HCT116 (cell line): ENCODE measurements around the gene EIPR1. TPM values are rescaled to one million over a fixed set of nuclear protein-coding genes. Genes with fewer than 3 reads are reported as not detected.

Experiments used
- ATAC-seq: fragments of 200-7000 bp; cut with Tn5 transposase; 2 replicates; pipeline ENCODE4 v1.9.1; 2020; ENCODE audit warnings: mild to moderate bottlenecking, moderate library complexity
- BruUV-seq: library from RNA; stranded (reverse); fragments of 400-500 nt; replicated peaks from 2 replicates; lab custom pipeline; 2021; lab: Mats Ljungman, UMichigan
- CTCF ChIA-PET: fragments of 300-600 bp; sonication (Branson Sonifier 250); formaldehyde crosslinking; loops from one replicate; lab custom pipeline; 2021; ENCODE audit warnings: antibody characterized with exemption; lab: Charles Lee
- POLR2A ChIA-PET: fragments of 300-600, 350-600 bp; sonication (Branson Sonifier 250); formaldehyde crosslinking; loops from one replicate; lab custom pipeline; 2021; ENCODE audit warnings: antibody characterized with exemption; lab: Charles Lee
- RAD21 ChIA-PET, 2 experiments: fragments of 300-600 bp; sonication (Branson Sonifier 250); formaldehyde crosslinking; loops; one replicate each; lab custom pipeline; 2023; ENCODE audit warnings: low total read pairs in 2 of 2; ENCODE audit not compliant: uncharacterized antibody in 2 of 2, unreplicated experiment in 2 of 2, low non-redundant PET in 1 of 2; lab: Charles Lee
- DNase-seq: peaks from one replicate; pipeline ENCODE4 v3.0.0-alpha.2; 2010; ENCODE audit warnings: low read depth, low spot score
- H2AFZ ChIP-seq: fragments of 200-600 bp; shearing (Covaris generic), sonication (generic); 2 replicates; pipeline ENCODE4 v1.6.1; 2017; ENCODE audit warnings: low read depth, mixed run types, mixed read lengths, antibody characterized with exemption, low read length; ENCODE audit not compliant: poor library complexity, severe bottlenecking
- H3K27ac ChIP-seq: 2 replicates; pipeline ENCODE4 v1.5.1; 2012; ENCODE audit warnings: low read depth, low read length
- H3K27me3 ChIP-seq: fragments of 200-600 bp; sonication (generic); 2 replicates; pipeline ENCODE4 v1.6.1; 2016; ENCODE audit warnings: mixed run types, low read length, mixed read lengths; ENCODE audit not compliant: insufficient read depth
- H3K36me3 ChIP-seq, 2 experiments: fragments of 200-500 bp in 1 of 2; fragments of 200-600 bp in 1 of 2; sonication (Bioruptor generic) in 1 of 2; sonication (generic) in 1 of 2; 2 replicates each; pipeline versions ENCODE4 v1.5.1 to v1.6.1; 2014 to 2016; ENCODE audit warnings: low read length in 2 of 2, inconsistent platforms in 1 of 2, mixed read lengths in 1 of 2, mixed run types in 1 of 2; ENCODE audit not compliant: insufficient read depth in 2 of 2, control insufficient read depth in 1 of 2
- H3K4me1 ChIP-seq, 2 experiments: fragments of 200-600 bp in 1 of 2; sonication (generic) in 1 of 2; 2 replicates each; pipeline versions ENCODE4 v1.5.1 to v1.6.1; 2012 to 2017; ENCODE audit warnings: low read length in 2 of 2, inconsistent platforms in 1 of 2, mild to moderate bottlenecking in 1 of 2, mixed read lengths in 1 of 2, mixed run types in 1 of 2, moderate library complexity in 1 of 2; ENCODE audit not compliant: insufficient read depth in 2 of 2, control insufficient read depth in 1 of 2
- H3K4me2 ChIP-seq: fragments of 200-600 bp; sonication (generic); 2 replicates; pipeline ENCODE4 v1.6.1; 2017; ENCODE audit warnings: mixed run types, low read length, mixed read lengths
- H3K4me3 ChIP-seq, 2 experiments: fragments of 200-600 bp in 1 of 2; sonication (generic) in 1 of 2; replicated peaks in 1 of 2; 2 replicates each; pipeline ENCODE4 v1.5.1; 2011 to 2016; ENCODE audit warnings: low read length in 2 of 2, control low read depth in 1 of 2, low read depth in 1 of 2, mild to moderate bottlenecking in 1 of 2, mixed read lengths in 1 of 2, mixed run types in 1 of 2
- H3K79me2 ChIP-seq: fragments of 200-600 bp; sonication (generic); 2 replicates; pipeline ENCODE4 v1.6.1; 2017; ENCODE audit warnings: mild to moderate bottlenecking, mixed run types, low read length, moderate library complexity, mixed read lengths; ENCODE audit not compliant: insufficient read depth
- H3K9ac ChIP-seq: fragments of 200-600 bp; sonication (generic); 2 replicates; pipeline ENCODE4 v1.6.1; 2016; ENCODE audit warnings: low read length, mixed read lengths
- H3K9me2 ChIP-seq: fragments of 200-600 bp; sonication (generic), shearing (Covaris generic); 2 replicates; pipeline ENCODE4 v1.6.1; 2017; ENCODE audit warnings: mixed run types, mild to moderate bottlenecking, moderate library complexity; ENCODE audit not compliant: insufficient read depth
- H3K9me3 ChIP-seq, 2 experiments: fragments of 200-500 bp in 1 of 2; fragments of 200-600 bp in 1 of 2; sonication (Bioruptor generic) in 1 of 2; sonication (generic) in 1 of 2; 2 replicates each; pipeline ENCODE4 v1.6.1; 2014 to 2017; ENCODE audit warnings: low read length in 2 of 2, mixed read lengths in 2 of 2, inconsistent platforms in 1 of 2, low read depth in 1 of 2, mild to moderate bottlenecking in 1 of 2, mixed run types in 1 of 2, moderate library complexity in 1 of 2; ENCODE audit not compliant: control insufficient read depth in 1 of 2, insufficient read depth in 1 of 2
- H4K20me1 ChIP-seq: fragments of 200-600 bp; sonication (generic), shearing (Covaris generic); 2 replicates; pipeline ENCODE4 v1.6.1; 2017; ENCODE audit warnings: mixed run types, mild to moderate bottlenecking, moderate library complexity; ENCODE audit not compliant: insufficient read depth
- CBX3 ChIP-seq: IDR thresholded peaks from 2 replicates; pipeline ENCODE4 v1.6.1; 2012; ENCODE audit warnings: low read depth
- CEBPB ChIP-seq: IDR thresholded peaks from 2 replicates; pipeline ENCODE4 v1.6.1; 2012; ENCODE audit warnings: low read depth
- EZH2 ChIP-seq: fragments of 200-600 bp; sonication (generic); IDR thresholded peaks from 2 replicates; pipeline ENCODE4 v1.6.1; 2017; ENCODE audit warnings: antibody characterized with exemption, mixed run types
- EZH2phosphoT487 ChIP-seq: fragments of 200-600 bp; IDR thresholded peaks from 2 replicates; pipeline ENCODE4 v1.6.1; 2018; ENCODE audit warnings: antibody characterized with exemption, borderline replicate concordance
- FOSL1 ChIP-seq: IDR thresholded peaks from 2 replicates; pipeline ENCODE4 v1.6.1; 2012; ENCODE audit warnings: low read depth
- JUND ChIP-seq: IDR thresholded peaks from 2 replicates; pipeline ENCODE4 v1.6.1; 2012
- POLR2A ChIP-seq: IDR thresholded peaks from 2 replicates; pipeline ENCODE4 v1.7.0; 2011; ENCODE audit warnings: borderline replicate concordance; ENCODE audit not compliant: insufficient read depth, insufficient read length; ENCODE audit errors: extremely low read depth
- POLR2AphosphoS5 ChIP-seq: IDR thresholded peaks from 2 replicates; pipeline ENCODE4 v1.6.1; 2011; ENCODE audit warnings: mild to moderate bottlenecking, low read depth, low read length, moderate library complexity
- RAD21 ChIP-seq: IDR thresholded peaks from 2 replicates; pipeline ENCODE4 v1.6.1; 2012; ENCODE audit warnings: low read depth, mild to moderate bottlenecking
- SIN3A ChIP-seq: IDR thresholded peaks from 2 replicates; pipeline ENCODE4 v1.6.1; 2012; ENCODE audit warnings: low read depth
- SP1 ChIP-seq: IDR thresholded peaks from 2 replicates; pipeline ENCODE4 v1.6.1; 2012; ENCODE audit warnings: low read depth
- TCF7L2 ChIP-seq: IDR thresholded peaks from 2 replicates; pipeline ENCODE4 v1.7.0; 2011; ENCODE audit warnings: borderline replicate concordance, inconsistent platforms; ENCODE audit not compliant: insufficient read depth, insufficient read length; ENCODE audit errors: extremely low read depth
- YY1 ChIP-seq: IDR thresholded peaks from 2 replicates; pipeline ENCODE4 v1.6.1; 2011; ENCODE audit warnings: low read length, low read depth, moderate library complexity, mild to moderate bottlenecking; ENCODE audit not compliant: insufficient replicate concordance; ENCODE audit errors: extremely low read depth
- ZFX ChIP-seq: fragments of 450-650 bp; IDR thresholded peaks from 2 replicates; pipeline ENCODE4 v1.6.1; 2017
- ZNF274 ChIP-seq: fragments of 200-500 bp; sonication (Bioruptor generic); IDR thresholded peaks from 2 replicates; pipeline ENCODE4 v1.6.1; 2014; ENCODE audit warnings: mild to moderate bottlenecking, low read depth, low read length, inconsistent platforms
- intact Hi-C: fragments of 100-400 bp; cut with micrococcal nuclease; formaldehyde crosslinking; loops from 2 replicates; pipeline ENCODE4 v1.10.0; 2022
- total RNA-seq: library from RNA; stranded (reverse); gene quantifications from one replicate; pipeline ENCODE4 v1.2.1, GENCODE V29; 2021; ENCODE audit not compliant: unreplicated experiment
- TF ChIP-seq, protein P1 (sequence below): IDR thresholded peaks from 2 replicates; pipeline ENCODE4 v1.6.1; 2012
- TF ChIP-seq, protein P2 (sequence below): IDR thresholded peaks from 2 replicates; pipeline ENCODE4 v1.6.1; 2012; ENCODE audit warnings: low read depth

The EIPR1 gene
- total RNA-seq, 1 experiment from 2014 or later = 36.9 TPM

DNA sequence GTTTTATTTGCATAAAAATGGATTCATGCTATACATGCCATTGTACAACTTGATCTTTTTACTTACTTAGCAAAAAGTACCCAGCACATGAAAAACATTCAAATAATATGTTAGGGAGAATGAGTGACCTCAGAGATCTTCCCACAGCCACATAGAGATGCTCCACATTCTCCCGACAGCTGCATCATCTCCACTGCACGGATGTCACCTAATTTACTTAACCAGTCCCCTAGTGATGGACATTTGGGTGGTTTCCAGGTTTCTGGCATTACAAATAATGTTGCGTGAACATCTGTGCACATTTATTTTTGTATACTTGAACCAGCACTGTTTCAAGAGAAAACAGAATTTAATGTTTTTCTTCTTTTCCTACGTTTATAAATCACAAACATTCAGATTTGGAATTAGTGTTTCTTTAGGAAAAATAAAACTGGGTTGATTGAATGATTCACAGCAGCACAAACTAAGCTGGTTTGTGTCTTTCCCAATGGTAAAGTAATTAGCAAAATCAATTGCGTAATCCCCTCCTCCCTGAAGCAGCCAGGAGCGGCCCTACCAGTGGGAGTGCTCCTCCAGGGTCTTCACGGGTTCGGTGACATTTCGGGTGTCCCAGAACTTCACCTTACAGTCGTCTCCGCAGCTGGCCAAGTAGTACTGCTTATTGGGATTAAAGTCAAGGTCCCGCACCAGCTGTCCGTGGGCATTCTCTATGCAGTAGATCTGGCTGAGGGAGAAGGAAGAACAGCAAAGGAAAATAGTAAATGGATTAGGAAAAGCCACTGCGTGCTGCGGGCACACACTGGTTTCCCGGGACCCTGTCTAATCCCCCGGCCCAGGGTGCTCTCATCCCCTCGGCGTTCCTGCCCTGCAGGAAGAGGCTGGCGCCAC, 183.9 kb downstream of the EIPR1 start (continued):
- TF ChIP-seq ZNF274 (no peak), EZH2phosphoT487 (no peak), JUND (no peak)

DNA sequence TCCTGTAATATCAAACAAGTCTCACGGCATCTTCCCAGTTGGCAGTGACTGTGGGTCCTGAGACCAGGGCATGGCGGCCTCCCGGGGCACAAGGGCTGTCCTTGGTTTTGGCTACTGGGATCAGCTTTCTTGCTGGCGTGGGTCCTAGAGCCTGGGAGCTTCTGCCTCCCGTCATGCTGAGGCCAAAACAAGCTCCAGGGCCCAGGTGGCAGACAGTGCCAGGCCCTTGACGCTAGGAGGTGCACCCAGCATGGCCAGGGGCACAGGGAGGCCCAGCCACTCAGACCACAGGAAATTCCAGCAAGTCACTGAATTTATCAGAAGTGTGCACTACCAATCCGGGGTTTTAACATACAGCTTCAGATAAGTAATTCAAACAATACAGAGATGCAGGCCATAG, 184.7 kb downstream of the EIPR1 start:
- H3K4me2 ChIP-seq = no peak overlapping the region
- no peak overlapping the region for H3K27ac ChIP-seq
- no peak overlapping the region for H2AFZ ChIP-seq
- RAD21 ChIA-PET = no interaction called here
- POLR2A ChIA-PET = no interaction called here
- H3K9me3 ChIP-seq = no peaks in the 10 kb centered on the region
- intact Hi-C loops = no loop called here
- H3K4me1 ChIP-seq = no peaks in the 10 kb centered on the region
- H3K9me2 ChIP-seq = no peaks in the 10 kb centered on the region
- CTCF ChIA-PET = no interaction called here
- H3K9ac ChIP-seq = no peak overlapping the region
- TF ChIP-seq TCF7L2 (no peak), EZH2phosphoT487 (no peak), ZFX (no peak), FOSL1 (no peak), CBX3 (no peak), YY1 (no peak), EZH2 (no peak), POLR2A (no peak), ZNF274 (no peak), JUND (no peak), CEBPB (no peak), POLR2AphosphoS5 (no peak), SIN3A (no peak), RAD21 (no peak), SP1 (no peak)
- TF ChIP-seq, protein P1, sequence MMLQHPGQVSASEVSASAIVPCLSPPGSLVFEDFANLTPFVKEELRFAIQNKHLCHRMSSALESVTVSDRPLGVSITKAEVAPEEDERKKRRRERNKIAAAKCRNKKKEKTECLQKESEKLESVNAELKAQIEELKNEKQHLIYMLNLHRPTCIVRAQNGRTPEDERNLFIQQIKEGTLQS = no peak
- TF ChIP-seq, protein P2, sequence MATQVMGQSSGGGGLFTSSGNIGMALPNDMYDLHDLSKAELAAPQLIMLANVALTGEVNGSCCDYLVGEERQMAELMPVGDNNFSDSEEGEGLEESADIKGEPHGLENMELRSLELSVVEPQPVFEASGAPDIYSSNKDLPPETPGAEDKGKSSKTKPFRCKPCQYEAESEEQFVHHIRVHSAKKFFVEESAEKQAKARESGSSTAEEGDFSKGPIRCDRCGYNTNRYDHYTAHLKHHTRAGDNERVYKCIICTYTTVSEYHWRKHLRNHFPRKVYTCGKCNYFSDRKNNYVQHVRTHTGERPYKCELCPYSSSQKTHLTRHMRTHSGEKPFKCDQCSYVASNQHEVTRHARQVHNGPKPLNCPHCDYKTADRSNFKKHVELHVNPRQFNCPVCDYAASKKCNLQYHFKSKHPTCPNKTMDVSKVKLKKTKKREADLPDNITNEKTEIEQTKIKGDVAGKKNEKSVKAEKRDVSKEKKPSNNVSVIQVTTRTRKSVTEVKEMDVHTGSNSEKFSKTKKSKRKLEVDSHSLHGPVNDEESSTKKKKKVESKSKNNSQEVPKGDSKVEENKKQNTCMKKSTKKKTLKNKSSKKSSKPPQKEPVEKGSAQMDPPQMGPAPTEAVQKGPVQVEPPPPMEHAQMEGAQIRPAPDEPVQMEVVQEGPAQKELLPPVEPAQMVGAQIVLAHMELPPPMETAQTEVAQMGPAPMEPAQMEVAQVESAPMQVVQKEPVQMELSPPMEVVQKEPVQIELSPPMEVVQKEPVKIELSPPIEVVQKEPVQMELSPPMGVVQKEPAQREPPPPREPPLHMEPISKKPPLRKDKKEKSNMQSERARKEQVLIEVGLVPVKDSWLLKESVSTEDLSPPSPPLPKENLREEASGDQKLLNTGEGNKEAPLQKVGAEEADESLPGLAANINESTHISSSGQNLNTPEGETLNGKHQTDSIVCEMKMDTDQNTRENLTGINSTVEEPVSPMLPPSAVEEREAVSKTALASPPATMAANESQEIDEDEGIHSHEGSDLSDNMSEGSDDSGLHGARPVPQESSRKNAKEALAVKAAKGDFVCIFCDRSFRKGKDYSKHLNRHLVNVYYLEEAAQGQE = no peak
- ATAC-seq = no peak
- no peaks in the 10 kb centered on the region for H3K79me2 ChIP-seq
- peaks cover 2 to 9% of the 10 kb centered on the region in 2 experiments; a peak in 2 of 4 replicates for H3K36me3 ChIP-seq
- no peak overlapping the region for H3K4me3 ChIP-seq
- DNase-seq = no peak
- BruUV-seq = no TSS peak
- H4K20me1 ChIP-seq = no peaks in the 10 kb centered on the region
- H3K27me3 ChIP-seq = no peaks in the 10 kb centered on the region
